Stimulated activated CD4-positive, alpha-beta T cell treated with anti-CD3 and anti-CD28 coated beads, Interleukin-2, amount 100 ng/mL, for 48 hours (primary cell): Measurements from ENCODE around the gene TRIM36.
A peak's percentile ranks its signal among the peaks of the same experiment; 100 is the strongest.

Experiments
- DNase-seq, 2 donors: peaks; one replicate each; pipeline ENCODE4 v3.0.0-alpha.2; 2020

TRIM36 gene, protein sequence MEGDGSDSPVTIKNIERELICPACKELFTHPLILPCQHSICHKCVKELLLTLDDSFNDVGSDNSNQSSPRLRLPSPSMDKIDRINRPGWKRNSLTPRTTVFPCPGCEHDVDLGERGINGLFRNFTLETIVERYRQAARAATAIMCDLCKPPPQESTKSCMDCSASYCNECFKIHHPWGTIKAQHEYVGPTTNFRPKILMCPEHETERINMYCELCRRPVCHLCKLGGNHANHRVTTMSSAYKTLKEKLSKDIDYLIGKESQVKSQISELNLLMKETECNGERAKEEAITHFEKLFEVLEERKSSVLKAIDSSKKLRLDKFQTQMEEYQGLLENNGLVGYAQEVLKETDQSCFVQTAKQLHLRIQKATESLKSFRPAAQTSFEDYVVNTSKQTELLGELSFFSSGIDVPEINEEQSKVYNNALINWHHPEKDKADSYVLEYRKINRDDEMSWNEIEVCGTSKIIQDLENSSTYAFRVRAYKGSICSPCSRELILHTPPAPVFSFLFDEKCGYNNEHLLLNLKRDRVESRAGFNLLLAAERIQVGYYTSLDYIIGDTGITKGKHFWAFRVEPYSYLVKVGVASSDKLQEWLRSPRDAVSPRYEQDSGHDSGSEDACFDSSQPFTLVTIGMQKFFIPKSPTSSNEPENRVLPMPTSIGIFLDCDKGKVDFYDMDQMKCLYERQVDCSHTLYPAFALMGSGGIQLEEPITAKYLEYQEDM

DNA sequence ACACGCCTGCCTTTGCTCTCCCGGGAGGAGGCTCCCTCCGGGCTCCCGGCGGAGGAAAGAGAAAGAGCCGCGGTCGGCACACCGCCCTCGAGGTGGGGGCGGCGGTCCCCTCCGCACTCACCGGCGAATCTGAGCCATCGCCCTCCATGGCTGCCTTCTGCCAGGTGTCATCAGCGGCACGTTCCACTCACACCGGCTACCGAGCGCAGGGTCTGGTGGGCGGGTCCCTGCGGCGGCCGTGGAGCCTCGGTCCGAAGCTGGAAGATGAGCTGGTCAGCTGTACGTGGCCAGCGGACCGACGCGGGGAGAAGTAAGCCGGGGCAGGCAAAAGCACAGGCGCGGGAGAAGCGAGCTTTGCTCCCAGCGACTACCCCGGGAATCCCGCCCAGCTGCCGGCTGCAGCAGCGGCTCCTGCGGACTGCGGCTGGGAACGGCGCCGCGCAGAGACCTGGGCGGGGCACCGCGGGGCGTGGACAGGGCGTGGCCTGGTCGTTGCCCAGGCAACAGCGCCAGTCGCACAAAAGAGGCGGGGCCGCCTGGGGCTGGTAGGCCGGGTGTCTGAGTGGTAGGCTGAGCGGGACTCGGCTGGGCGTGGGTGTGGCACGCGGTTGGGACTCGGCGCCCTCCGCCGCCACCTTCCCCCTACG, at the start of gene TRIM36:
Gene TRIM36 (minus strand): TSS at position 422 of the 647 bp plus-strand sequence. CDS start 274 bp downstream, at position 148.
- DNase-seq = peak; percentile 91 to 92

DNA sequence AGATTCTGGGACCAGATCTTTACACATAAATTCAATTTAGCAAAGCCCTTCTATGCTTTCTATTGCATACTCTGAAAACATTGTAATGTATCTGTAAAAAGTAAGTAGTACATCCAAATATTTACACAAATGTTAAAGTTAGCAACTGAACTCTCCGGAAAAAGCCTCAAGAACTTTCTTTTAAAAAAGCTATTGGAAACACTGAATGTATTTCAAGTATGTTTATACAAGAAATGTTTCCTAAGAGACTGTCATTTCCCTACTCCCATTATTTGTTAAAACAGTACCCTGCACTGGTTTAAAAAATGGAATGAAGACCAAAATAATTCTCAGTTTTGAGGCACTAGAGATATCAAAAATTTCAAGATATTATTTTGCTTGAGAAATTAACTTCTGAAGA, 44.8 kb upstream of the TRIM36 start:
- DNase-seq = no peak

DNA sequence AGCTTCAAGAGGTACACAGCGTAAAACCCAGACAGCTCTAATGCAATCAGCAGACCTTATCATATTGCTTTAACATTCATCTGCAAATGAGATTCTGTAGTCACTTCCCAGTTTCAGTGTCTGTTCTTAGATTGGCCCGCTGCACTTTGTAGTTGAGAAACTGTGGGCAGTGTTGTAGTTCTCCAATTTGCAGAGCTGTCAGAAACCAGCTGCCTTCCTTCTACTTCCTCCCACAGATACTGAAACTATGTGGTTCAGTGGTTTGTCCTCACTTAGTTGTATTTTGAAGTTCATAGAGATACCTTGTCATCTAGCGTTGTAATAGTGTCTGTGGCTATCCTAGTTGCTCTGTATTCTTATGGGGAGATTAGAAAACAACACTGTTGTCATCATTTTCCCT, 39.6 kb upstream of the TRIM36 start:
- DNase-seq = peak; percentile 27 to 34

DNA sequence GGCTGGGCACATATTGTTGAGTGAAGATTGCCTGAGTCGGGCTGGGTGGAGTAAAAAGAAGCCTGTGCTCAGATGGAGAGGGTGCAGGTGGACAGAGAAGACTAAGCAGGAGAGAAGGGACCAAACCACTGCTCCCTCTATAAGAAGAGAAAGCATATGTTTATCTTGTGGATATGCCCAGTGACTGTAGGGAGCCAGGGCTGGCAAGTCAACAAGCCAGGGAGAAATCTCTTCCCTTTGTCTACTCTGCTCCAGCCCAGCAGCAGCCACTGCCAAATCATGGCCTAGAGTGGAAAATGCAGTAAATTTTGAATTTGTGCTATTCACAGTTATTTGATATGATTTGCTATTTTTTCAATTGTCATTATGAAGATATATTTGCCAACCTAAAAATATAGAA, 33.2 kb upstream of the TRIM36 start:
- DNase-seq = no peak

DNA sequence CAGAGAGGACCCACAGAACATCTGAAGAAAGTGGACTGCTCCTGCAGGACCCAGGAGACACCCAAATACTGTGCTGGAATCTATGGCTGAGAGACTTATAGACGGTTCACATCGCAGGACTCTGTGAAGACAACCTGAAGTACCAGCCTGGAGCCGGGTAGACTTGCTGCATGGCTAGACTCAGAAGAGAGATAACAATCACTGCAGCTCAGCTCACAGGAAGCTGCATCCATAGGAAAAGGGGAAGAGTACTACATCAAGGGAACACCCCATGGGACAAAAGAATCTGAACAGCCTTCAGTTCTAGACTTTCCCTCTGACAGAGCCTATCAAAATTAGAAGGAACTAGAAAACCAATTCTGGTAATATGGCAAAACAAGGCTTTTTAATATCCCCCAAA, 26.5 kb upstream of the TRIM36 start:
- no peak for DNase-seq

DNA sequence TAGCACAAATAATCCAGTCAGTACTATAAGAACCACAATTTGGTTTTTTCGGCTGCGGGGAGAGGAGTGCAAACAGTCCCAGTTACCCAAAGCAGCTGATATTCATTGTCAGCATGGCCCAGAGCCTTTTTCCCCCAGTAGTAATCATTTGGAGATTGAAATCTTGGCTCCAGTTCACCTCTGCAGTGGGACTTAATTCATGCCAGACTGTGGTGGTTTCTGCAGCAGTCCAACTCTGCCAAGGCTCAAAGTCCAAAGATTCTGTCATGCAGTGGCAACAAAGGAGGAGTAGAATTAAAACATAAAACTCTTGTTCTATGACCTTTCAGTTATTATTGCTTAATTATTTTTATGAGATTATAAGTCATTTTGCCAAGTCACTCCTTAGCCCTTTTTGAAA, 25.0 kb upstream of the TRIM36 start:
- DNase-seq = no peak

DNA sequence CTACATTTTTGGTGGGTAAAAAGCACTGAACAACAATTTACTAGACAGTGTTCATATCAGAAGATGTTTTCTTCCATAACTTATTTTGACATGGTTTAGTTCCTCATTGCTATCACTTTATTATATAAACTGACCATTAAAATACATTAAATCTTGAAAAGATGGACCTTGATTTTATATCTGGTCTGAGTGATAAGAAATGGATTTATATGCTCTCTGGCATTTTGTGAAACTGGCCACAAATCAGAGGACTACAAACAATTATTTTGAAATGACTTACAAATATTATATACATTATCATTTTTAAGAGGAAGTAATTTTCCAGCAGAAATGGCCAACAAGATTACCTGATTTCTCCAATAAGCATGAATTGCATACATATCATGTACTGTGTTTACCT, 23.6 kb upstream of the TRIM36 start:
- DNase-seq = no peak

DNA sequence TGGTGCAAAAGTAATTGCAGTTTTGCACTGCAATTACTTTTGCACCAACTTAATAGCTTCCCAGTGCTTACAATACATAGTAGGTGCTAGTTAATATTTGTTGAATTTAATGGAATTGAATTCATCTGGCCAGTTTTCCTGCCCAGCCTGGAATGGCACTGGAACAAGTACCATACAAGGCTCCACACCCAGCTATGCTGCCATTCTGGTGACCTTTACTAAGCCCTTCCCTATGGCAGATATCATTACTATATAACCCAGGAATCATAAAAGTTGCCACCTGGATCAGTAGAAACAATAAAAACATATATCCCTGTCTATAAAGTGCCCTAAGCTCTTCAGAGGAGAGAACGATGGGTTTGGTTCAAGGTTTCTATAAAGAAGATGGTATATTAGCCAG, 22.4 kb upstream of the TRIM36 start:
- no peak for DNase-seq

DNA sequence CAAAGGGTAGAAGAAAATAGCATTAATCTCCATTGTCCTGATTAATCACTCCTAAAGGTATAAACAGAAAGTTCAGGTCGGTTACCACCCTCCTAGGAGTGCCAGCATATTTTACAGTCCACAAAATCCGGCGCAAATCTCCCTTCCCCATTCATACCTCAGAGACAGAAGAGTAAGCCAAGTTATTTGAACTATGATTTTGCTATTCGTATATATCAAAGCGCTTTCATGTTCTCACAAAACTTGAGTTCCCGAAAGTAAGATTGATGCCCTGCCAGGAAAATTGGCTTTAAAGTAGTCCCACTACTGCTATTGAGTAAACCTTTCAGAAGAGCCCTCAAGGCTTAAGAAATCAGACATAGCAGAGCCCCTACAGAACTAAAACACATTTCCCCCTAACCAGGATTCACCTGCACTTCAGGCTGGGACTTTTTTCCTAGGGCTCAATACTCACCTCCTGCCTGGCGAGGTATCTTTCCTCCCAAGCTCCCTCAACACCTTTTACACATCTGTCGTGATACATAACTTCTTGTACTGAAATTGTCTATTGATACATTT, 21.8 kb upstream of the TRIM36 start:
- DNase-seq = no peak

DNA sequence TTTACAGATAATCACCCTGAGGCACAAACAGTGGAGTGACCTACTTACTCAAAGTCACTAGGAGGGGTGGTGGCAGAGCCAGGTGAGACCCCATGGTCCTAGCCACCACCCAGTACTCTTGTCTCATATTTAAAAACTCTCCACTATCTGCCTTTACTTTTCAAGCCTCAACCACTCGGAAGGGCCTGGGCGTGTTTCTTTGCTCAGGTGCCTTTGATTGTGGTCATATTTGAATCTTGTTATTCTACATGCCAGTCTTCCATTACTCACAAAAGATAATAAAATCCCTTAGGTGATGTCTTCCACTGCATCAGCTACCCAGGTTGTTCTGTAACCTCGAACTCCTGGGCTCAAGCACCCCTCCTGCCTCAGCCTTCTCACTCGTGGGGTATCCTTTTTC, 20.7 kb upstream of the TRIM36 start:
- no peak for DNase-seq

DNA sequence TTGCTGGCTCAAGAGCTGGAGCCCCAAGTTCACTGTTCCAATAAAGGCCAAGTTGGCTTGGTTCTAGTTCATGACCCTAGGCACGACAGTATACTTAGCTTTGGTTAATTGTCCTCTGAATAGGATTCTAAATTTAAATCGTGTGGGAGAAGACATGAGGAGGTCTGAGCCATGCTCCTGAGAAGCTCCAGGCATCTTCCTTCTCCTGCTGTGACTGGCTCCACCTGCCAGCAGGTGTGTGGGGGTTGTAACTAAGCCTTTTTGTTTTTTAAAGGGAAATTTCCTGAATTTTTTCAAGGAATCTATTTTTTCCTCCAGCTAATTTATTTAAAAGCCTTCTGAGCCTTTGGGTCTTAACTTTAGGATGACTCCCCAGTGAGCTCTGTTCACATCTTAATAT, 20.2 kb upstream of the TRIM36 start:
- no peak for DNase-seq

DNA sequence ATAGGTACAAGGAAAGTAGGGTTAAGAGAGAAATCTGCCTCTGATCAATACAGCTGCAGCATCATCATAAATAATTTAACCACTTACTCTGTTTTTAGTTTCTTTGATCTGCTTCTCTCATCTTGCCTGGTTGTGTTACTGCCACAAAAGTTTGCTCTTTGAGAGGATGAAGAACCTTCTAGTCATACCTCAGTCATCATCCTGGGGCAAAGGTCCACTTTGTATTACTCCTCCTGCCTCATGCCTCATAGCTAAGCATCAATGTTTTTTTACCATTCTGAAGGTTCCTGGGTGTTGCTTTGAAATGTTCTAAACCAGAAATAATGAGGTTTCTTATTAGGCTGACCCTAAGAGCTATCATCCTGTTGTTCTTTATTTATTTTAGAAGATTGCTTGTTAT, 17.1 kb upstream of the TRIM36 start:
- no peak for DNase-seq

DNA sequence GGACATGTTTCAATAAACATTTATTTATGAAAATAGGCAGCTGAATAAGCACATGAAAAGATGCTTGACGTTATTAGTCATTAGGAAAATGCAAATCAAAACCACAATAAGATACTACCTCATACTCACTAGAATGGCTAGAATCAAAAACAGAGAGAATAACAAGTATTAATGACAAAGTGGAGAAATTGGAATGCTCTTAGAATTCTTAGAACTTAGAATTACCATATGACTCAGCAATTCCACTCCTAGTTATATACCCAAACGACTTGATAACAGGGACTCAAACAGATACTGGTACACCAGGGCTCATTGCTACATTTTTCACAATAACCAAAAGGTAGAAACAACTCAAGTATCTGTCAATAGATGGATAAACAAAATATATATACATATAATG, 15.1 kb upstream of the TRIM36 start:
- DNase-seq = no peak

DNA sequence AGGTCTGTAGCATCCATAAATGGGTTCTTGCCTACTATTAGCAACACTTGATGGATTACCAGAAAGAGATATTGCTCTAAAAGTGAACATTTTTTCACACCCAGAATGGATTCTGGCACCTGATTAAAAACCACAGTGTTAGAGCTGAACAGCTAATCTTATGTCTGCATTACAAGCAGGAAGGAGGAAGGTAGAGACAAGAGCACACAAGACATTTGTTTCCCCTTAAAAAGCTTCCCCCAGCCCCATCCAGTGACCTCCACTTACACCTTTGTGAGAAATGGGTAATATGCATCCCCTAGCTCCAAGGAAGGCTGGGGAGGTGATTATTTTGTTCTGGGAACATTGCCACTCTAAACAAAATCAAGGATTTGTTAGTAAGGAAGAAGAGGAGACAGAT, 12.0 kb upstream of the TRIM36 start:
- DNase-seq = no peak

DNA sequence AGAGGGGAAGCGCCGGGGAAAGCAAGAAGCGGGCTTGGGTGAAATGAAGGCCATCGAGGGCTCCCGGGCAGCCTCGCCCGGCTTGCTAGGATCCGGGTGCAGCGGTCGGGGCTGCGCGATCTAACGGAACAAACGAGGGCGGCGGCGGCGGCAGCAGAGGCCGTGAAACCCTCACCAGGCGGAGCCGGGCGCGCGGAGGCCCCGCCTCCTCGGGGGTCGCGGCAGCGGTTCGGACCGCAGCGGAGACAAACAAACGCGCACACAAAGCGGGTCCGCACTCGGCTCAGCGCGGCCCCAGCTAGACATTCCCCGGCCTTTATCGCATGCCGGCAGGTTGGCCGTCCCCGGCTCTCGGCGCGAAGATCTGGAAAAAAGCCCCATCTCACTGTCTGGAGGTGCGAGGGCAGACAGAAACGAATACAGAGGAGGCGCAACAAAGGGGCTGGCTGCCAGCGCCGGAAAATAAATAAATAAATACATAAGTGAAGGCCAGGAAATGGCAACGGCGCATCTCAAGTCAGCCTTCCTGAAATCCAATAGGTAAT, 10.5 kb upstream of the TRIM36 start:
- no peak for DNase-seq

DNA sequence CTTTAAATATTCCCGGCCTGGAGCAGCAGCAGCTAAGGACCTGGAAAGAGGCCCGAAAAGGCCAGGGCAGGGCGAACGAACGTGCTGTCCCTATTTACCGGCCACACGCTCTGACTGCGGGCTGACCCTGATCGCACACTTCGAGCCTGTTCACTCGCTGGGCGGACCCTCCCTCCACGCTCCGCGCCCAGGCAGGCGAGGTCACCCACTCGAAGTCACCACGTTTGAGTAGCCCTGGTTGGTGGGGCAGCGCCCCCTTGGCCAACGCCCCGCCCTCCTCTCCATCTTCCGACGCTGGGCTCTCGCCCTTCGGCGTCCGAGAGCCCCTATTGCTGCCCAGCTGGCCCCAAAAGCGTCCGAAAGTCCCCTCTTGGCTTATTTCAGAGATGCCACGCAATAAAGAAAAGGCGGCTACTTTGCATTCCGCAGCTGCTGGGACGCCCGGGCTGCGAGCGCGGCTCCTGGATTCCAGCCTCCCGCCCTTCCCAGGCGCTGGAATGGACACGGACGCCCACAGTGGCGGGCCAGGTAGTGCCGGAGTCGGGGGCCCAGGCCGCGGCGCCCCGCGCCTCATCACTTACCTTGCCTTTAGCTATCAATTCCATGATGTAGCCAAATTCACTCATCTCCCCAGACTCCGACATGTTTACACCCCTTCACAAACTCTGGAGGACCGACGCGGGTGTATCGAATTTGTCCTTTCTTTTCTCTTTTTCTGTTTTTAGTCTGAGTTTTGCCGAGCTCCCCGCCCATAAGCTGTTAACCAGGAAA, 9.9 kb upstream of the TRIM36 start:
- no peak for DNase-seq

DNA sequence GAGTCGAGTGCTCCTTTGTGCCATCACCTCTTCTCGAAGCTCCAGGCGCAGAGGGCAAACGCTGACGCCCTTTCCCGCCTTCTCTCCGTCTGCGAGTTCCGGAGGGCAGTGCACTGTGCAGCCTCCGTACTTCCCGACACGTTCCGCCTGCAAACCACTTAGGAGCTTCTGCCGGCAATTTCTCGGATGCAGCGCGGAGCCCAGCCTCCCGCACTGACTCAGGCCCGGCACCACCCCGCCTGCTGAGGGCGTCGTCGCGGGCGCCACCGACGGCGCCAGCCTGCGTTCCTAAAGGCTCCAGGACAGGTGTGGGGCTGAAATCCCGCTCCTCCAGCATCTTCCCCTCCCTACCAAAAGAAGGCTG, 9.3 kb upstream of the TRIM36 start:
- DNase-seq = no peak

DNA sequence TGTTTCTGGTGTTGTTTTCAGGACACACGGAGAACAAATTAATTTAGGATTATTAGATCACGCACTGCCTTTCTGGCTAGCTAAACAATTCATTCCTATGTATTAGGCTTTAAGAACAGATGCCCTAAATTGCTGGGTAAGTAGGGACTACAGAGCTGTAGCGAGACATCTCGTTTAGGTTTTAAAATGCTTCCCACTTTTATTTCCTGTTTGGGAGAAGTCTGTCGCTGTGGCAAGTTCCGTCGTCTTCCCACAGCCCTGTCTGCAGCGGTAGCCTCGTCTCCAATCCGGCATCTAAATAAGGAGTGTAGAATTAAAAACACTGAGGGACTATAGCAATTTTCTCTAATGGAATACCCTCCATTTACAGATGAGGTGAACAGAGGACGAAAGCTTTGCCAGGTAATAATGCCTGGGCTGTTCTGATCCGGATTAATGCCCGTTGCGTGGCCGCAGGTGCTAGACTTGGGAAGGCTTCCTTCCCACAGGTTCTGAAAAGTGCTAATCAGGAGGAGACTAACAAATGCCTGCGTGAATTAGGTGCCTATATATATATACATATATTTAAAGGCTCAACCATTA, 1.3 kb upstream of the TRIM36 start:
- no peak for DNase-seq

DNA sequence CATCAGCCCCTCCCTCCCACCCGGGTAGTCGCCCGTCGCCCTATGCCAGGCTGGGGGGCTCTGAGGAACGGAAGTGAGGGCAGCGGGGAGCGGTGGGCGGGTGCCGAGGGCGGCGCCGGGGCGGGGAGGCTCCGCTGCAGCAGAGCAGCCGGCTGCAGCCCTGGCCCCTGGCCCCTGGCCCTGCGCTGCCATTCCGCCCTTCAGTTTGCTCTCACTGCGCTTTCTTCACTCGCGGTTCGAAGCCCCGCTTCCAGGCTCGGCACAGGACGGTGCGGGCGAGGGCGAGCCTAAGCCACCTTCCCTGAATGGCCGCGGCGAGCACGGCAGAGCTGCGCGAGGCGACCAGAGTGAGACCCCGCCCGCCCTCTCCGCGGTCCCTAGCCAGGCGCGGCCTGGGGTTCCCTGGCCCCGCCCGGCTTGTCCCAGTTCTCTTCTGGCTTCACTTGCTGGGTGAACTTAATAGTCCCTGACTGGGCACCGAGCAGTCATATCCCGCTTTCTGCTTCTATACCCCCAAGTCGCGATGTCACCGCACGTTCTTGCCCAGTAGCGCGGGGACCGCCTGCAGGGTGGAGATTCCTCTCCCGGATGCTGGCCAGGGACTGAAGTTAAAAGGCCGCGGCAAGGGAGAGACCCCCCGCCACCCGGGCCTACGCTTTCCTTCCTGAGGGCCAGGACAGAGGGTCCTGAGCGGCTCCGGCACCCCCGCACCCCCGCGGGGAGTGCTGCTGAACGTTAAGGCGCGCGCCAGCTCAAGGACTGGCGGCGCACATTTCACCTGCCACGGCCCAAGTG, 623 bp upstream of the TRIM36 start:
- DNase-seq = no peak

DNA sequence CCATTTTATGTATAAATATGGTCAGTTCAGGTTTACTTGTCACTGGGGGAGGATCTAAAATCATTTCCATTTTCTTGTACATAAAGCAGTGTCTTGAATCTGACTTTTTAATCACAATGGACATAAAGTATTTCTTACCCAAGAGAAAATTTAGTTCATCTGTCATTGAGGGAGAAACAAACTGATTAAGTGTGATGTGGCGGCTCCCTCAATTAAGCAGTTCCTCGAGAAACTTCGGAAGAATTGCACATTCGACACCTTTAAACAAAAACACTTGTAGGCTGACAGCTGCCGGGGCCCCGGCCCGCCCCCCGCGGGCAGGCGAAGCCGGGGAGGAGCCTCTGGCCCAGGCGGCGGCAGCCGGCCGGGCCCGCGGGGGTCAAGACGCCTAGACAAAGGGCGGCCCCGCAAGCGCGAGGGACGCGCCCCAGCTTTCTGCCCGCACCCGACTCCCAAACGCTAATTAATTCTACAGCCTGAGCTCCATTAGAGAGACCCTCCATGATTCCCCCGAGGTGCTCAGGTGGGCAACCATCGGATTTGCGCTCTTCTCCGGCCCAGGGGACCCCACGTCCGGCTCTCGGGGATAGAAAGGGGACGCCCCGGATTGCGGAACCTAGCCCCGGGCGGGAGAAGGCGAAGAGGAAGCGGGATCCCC, 750 bp downstream of the TRIM36 start:
- no peak for DNase-seq
